CD4-positive, alpha-beta T cell treated with Interleukin-4 for 1 hour (primary cell): ENCODE results near the gene PODNL1.
"Not testable (repeated sequence)": the region's sequence is repeated elsewhere in the genome, so short reads cannot be mapped to it uniquely, and the experiment has no call there.

Experiments used
- DNase-seq, 2 donors: peaks; one replicate each; pipeline ENCODE4 v3.0.0-alpha.2; 2020 to 2022

The PODNL1 gene

DNA sequence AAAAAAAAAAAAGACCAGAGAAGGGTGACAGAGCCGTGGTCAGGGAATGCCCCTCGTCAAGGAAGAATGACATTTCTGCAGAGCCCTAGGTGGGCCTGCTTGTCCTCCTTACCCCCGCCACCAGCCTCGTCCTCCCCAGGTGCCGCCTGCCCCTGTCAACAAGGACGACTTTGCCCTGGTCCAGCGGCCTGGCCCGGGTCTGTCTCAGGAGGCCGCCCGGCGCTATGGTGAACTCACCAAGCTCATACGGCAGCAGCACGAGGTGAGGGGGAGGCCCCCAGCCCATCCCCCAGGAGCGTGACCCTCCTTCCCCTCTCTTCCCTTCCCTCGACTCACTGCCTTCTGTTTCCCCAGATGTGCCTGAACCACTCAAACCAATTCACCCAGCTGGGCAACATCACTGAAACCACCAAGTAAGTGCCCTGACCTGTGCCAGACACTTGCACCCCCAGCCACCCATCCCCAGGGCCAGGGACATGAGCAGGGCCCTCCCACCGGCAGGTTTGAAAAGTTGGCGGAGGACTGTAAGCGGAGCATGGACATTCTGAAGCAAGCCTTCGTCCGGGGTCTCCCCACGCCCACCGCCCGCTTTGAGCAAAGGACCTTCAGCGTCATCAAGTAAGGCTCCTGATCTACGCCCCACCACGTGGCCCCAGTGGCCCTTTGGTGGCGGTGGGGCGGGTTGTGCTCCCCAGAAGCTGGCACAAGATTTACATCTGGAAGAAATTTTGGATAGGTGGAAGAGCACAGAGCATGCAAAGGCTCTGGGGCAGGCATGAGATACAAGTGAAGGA, 14.8 kb downstream of the PODNL1 start:
- no peak for DNase-seq

DNA sequence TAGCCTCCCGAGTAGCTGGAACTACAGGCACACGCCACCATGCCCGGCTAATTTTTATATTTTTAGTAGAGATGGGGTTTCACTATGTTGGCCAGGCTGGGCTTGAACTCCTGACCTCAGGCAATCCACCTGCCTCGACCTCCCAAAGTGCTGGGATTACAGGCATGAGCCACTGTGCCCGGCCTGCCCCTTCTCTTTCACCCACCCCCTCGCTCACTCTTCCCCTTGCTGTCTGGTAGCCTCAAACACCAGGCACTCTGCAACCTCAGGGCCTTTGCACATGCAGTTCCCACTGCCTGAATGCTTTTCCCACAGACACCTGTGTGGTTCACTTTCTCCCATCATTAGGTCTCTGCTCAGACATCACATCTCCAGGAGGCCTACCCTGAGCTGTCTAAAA, 16.1 kb downstream of the PODNL1 start:
- not testable (repeated sequence) for DNase-seq

DNA sequence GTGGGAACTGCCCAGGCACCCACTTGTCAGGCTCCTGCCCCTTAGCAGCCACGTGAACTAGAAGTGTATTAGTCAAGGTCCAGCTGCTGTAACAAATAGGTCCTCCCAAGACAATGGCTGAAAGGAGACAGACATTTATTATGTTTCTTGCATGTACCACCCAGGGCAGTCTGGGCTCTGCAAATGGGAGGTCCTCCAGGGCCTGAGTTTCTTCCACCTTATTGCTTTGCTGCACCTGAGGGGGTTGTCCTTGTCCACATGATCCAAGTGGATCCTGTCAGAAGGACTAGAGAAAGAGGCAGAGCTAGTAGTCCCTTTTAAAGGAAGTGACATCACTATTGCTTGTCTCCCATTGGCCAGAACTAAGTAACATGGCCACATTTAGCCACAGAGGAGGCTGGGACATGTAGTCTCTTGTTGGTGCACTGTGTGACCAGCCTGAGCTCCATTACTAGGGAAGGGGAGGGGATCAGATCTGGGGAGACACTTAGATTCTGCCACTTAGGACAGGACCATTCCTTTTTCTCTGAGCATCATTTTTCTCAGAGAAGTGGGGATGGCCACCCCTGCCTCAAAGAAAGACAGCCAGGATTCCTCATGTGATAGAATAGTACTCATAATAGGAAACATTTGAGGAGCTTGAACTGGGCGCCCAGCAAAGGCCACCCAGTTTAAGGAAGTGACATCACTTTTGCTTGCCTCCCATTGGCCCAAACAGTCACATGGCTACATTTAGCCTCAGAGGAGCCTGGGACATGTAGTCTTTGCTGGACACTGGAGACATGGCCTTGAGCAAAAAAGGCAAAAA, 17.1 kb downstream of the PODNL1 start:
- DNase-seq, result peak; percentile 44

- no peak for DNase-seq
Observed at GRCh38 chr19:13920524-13920923, 17.7 kb downstream of the PODNL1 start.

DNA sequence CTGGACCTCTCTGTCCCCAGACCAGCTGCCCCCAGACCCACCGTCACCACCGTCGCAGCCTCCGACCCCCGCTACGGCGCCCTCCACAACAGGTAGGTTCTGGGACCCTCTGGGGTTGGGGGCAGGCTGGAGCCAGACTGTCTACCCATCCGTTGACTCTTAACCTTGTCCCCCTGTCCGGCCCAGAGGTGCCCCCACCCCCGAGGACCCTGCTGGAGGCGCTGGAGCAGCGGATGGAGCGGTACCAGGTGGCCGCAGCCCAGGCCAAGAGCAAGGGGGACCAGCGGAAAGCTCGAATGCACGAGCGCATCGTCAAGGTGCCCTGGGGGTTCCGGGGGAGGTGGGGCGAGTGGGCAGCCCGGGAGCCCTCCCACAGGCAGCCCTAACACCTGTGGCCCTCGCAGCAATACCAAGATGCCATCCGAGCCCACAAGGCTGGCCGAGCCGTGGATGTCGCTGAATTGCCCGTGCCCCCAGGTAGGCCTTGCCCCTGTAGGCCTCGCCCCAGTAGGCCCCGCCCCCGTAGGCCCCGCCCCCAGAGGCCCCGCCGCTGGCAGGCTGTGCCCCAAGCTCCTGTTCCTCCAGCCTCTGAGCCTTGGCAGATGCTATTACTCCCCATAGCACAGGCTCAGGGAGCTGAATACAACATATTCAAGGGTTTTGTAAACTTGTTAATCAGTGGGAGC, 19.3 kb downstream of the PODNL1 start:
- no peak for DNase-seq

GRCh38 chr19:13917888-13918406, 20.3 kb downstream of the PODNL1 start:
- DNase-seq, result no peak

DNA sequence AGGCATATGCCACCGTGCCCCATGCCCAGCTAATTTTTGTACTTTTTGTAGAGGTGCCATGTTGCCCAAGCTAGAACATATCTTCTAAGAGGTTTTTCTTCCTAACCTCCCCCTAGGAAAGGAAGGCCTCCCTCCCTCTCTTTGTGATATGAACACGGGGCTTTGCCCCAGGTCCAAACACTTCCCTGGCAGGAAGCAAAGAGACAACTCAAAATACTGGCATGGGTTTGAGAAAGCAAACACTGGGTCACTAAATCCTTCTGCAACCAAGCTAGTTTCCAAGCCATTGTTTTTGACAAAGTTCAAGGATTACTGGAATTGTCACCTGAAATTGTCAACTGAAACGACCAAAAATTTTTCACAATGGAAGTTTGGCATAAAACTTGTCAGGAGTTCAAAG, 23.4 kb downstream of the PODNL1 start:
- no peak for DNase-seq

DNA sequence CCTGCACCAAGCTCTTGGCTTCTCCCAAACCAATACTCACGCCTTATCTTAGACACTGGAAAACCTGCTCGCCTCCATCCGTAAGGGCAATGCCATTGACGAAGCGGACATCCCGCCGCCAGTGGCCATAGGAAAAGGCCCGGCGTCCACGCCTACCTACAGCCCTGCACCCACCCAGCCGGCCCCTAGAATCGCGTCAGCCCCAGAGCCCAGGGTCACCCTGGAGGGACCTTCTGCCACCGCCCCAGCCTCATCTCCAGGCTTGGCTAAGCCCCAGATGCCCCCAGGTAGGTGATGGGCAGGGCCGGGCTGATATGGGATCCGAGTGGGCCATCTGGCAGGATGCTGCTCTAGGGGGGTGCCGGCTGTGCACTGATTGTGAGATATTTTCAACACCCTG, 24.9 kb downstream of the PODNL1 start:
- no peak for DNase-seq

DNA sequence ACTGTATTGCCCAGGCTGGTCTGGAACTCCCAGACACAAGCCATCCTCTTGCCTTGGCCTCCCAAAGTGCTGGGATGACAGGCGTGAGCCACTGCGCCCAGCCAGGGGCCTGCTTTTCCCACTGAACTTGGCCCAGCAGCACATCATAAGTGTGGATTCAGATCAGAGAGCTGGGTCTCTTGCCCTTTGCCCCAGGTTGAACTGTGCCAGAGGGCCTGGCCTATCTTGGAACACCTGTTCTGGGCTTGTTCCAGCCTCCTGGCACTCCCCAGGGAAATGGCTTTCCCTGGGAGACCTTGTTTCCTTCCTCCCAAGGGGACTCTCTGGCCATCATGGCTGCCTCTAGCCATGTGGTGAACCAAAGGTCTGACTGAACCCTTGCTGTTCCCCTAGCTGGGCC, 28.8 kb downstream of the PODNL1 start:
- DNase-seq, result no peak

DNA sequence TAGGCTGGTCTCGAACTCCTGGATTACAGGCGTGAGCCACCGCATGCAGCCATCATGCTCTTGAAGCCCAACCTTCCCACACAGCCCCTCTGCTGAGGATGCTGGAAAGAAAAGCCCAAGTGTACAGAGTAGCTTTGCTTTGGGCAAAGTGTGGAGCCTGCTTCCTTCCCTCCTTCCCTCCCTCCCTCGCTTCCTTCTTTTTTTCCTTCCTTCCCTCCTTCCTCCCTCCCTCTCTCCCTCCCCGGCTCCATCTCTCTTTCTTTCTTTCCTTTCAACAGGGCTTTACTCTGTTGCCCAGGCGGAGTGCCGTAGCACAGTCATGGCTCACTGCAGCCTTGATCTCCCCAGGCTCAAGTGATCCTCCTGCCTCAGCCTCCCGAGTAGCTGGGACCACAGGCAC, 29.5 kb downstream of the PODNL1 start:
- no peak for DNase-seq

GRCh38 chr19:13906910-13907309, 31.3 kb downstream of the PODNL1 start:
- no peak for DNase-seq

DNA sequence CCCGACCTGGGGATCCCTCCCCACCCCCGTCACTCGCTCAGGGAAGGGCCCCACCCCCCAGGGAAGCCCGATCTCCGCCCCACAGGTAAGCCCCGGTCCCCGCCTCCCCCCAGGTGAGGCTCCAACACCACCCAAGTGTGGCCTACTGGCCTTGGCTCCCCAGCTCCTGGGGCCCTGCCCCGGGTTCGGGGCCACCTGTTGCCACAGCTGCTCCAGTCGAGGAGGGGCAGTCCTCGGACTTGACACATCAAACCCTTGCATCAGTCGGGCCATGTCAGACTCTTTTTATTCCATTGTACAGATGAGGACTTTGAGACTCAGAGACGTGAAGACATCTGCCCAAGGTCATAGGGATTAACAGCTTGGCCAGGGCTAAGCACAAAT, 31.7 kb downstream of the PODNL1 start:
- DNase-seq, result peak in 1 of 2 donors; percentile 38

DNA sequence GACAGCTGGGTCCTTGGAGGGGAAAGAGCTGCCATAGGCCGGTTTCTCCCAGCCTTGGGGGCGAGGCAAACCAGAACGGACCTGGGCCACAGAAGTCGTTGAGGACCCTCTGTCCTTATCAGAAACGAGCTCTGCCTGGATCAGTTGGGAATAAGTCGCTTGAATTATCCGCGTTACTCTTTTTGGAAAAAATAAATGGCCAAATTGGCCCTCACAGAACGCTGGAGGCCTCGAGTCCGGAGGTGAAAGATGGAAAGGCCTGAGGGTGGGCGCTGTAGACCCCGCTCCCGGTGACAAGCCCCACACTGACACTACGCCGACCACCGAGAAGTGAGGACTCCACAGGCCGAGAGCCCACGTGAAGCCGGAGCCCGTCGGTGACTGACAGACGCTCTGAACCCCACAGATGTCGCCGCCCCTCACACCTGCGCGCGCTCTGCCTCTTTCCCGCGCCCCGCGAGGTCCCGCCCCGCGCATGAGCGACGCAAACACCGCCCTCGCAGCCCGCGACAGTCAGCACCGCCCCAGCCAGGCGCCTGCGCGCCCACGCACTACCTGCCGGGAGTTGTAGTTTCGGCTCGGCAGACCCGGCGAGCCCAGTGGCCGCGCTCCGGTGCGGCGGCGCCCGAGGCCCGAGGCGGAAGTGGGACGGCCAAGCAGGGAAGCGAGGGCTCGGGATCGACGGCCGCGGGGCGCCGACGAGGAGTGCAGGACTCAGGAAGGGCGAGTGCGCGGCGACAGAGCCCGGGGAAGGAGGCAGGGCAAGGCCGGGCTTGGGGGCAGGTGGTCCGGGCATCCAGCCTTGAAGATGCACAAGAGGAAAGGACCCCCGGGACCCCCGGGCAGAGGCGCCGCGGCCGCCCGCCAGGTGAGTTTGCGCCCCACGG, 32.3 kb downstream of the PODNL1 start, which contains the start of the genes BRME1 and CC2D1A:
BRME1 (minus strand) TSS at position 484 of the 887 bp plus-strand sequence. CDS start 1,225 bp downstream, outside the sequence.
CC2D1A (plus strand) TSS at position 568 of the 887 bp plus-strand sequence; CDS start at position 809, 241 bp downstream.
- DNase-seq, result peak; percentile 94

DNA sequence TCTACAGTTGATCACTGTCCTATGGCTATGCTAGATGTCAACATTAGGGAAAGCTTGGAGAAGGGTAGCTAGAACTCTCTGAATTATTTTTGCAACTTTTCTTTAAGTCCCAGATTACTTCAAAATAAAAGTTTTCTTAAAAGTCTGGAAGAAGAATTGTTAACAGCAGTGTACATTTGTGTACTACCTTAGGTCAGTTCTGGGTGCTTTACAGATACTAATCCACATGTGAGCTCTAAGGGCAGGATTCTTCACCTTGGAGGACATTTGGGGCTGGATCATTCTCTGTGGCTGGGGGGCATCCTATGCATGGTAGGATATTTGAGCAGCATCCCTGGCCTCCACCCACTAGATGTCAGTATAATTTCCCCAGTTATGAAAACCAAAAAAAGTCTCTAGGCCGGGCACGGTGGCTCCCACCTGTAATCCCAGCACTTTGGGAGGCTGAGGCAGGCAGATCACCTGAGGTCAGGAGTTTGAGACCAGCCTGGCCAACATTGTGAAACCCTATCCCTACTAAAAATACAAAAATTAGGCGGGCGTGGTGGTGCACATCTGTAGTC, 35.1 kb downstream of the PODNL1 start:
- DNase-seq, result peak in 1 of 2 donors; percentile 53

DNA sequence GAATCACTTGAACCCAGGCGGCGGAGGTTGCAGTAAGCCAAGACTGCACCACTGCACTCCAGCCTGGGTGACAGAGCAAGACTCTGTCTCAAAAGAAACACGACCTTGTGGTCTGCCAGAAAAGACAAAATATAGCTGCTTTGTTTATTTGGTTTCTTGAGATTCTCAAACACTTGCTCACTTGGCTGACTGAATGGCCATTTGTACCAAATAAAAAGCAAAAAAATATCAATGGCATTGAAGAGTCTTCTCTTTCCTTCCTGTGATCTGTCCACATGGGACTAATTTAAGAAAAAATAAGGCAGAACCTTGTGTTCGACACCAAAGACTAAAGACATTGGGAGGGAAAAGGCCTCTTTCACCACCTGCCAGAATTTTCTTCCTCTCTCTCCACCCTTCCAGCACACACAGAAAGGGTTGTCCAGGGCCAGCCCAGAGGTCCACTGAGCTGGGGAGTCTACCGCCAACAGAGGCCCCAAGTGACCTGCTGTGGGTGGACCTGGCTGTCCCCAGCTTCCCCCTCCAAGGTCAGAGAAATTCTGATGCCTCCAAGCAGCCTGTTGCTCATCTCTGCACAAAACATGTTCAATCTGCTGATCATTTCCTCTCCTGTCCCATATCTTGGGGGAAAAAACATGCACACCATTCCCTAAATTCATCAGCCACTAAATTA, 38.2 kb downstream of the PODNL1 start:
- no peak for DNase-seq

- DNase-seq, result no peak
Observed at GRCh38 chr19:13899393-13899792, 38.8 kb downstream of the PODNL1 start.

- no peak for DNase-seq
Observed at GRCh38 chr19:13896227-13896626, 42.0 kb downstream of the PODNL1 start.

- DNase-seq, result no peak
Observed at GRCh38 chr19:13894552-13894951, 43.7 kb downstream of the PODNL1 start.

DNA sequence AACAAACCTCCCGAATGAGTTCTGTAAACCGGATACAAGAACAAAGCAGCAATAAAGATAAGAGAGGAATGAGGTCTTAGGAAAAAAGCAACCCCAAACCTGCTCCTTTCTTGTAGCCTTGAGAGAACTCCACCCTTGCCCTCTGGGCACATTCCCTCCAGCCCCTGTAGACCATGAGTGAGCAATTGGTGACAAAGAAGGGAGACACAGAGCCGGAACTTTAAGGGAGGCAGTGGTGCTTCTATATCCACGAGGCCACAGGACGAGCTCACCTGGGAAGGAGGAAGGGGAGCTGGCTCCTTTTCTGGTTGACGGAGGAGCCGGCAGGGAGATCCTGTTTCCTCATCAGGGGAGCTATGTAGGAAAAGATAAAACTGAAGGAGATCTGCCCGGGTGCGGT, 45.3 kb downstream of the PODNL1 start:
- DNase-seq, result no peak

- DNase-seq, result no peak
Observed at GRCh38 chr19:13890136-13890535, 48.1 kb downstream of the PODNL1 start.

- no peak for DNase-seq
Observed at GRCh38 chr19:13888281-13888680, 49.9 kb downstream of the PODNL1 start.
